Stimulated activated CD8-positive, alpha-beta memory T cell treated with anti-CD3 and anti-CD28 coated beads, Interleukin-4, amount 100 ng/mL, for 4 hours (primary cell): ENCODE results near the gene PLCD1.
A peak's percentile ranks its signal among the peaks of the same experiment; 100 is the strongest.
"Not testable (repeated sequence)": the region's sequence is repeated elsewhere in the genome, so short reads cannot be mapped to it uniquely, and the experiment has no call there.

Experiments
- DNase-seq, 2 donors: peaks; one replicate each; pipeline ENCODE4 v3.0.0-alpha.2; 2020; ENCODE audit warnings: low read depth in 2 of 2, low spot score in 1 of 2

PLCD1 gene

GRCh38 chr3:38038447-38038911, 9.0 kb upstream of the PLCD1 start:
- DNase-seq: no peak

- no peak for DNase-seq
Observed at GRCh38 chr3:38036906-38037305, 7.5 kb upstream of the PLCD1 start.

DNA sequence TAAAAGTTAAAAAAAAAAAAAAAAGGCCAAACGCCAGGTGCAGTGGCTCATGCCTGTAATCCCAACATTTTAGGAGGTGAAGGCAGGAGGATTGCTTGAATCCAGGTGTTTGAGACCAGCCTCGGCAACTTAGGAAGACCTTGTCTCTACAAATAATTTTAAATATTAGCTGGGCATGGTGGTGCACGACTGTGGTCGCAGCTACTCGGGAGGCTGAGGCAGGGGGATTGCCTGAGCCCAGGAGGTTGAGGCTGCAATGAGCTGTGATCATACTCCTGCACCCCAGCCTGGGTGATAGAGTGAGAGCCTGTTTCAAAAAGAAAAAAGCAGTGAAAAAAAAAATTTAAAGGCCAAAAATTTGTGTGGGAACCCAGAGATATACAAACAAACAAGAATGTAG, 6.8 kb upstream of the PLCD1 start:
- no peak for DNase-seq

DNA sequence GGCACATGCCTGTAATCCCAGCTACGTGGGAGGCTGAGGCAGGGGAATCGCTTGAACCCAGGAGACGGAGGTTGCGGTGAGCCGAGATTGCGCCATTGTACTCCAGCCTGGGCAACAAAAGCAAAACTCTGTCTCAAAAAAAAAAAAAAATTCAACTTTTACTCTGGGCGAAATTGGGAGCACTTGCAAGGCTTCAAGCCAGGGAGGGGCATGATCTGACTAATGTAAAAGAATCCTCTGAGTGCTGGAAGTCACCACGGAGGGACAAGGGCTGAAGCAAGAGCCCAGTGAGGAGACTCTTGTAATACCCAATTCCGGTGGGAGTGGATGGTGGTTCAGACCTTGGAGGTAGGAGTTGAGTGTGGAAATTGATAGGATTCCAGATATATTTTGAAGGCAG, 4.9 kb upstream of the PLCD1 start:
- not testable (repeated sequence) for DNase-seq

DNA sequence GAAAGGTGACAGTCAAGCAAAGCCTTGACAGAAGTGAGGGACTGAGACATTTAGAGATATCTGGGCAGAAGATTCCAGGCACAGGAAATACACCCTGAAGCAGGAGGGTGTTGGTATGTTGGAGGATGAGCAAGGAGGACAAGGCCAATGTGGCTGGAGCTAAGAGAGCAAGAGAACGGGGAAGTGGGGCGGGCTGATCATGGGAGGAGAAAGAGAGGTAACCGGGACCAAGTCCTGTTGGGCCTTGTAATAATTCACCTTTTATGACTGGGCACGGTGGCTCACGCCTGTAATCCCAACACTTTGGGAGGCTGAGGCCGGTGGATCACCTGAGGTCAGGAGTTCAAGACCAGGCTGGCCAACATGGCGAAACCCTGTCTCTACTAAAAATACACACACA, 4.1 kb upstream of the PLCD1 start:
- DNase-seq: not testable (repeated sequence)

GRCh38 chr3:38032328-38032865, 3.0 kb upstream of the PLCD1 start:
- no peak for DNase-seq

- peak in 1 of 2 donors; percentile 20 for DNase-seq
Observed at GRCh38 chr3:38031022-38031994, 1.9 kb upstream of the PLCD1 start.

GRCh38 chr3:38030126-38031021, 932 bp upstream of the PLCD1 start:
- DNase-seq: no peak

DNA sequence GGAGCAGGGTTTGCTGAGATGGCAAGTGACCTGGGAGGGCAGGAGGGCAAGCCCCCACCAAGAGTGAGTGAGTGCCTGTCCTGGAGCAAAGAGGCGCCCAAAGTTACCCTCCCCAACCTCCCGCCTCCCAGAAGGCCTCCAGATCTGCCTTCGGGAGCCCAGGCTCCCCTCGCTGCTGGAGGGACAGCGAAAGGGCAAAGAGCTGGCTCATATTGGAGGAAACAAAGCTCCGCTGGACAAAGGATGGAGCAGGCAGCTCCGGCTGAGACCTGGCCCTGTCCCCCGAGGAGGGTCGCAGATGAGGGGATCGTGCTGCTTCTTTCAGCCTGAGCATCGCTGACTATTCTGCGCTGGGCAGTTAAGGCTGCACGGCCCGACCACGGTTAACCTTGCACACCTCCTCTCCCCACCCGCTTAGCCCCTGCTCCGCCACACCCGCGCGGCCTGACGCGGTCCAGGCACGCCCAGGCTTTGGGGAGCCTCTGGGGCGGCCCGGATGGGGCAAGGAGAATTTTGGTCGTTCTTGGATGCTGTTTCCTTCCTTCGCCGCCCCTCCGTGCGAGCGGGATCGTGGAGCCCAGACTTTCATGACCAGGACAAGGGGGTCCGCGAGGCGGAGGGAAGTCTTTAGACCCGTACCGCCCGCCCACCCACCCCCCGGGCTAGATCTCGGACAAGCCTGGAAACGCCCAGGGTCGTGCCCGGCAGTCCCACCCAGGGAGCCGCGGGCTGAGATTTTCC, 651 bp downstream of the PLCD1 start:
- DNase-seq: no peak

GRCh38 chr3:38027466-38028465, 1.7 kb downstream of the PLCD1 start:
- DNase-seq: no peak

- DNase-seq: no peak
Observed at GRCh38 chr3:38026856-38027255, 2.6 kb downstream of the PLCD1 start.

- no peak for DNase-seq
Observed at GRCh38 chr3:38022896-38023709, 6.3 kb downstream of the PLCD1 start.

- no peak for DNase-seq
Observed at GRCh38 chr3:38022301-38022700, 7.1 kb downstream of the PLCD1 start.

- DNase-seq: no peak
Observed at GRCh38 chr3:38021196-38021595, 8.2 kb downstream of the PLCD1 start.

- DNase-seq: no peak
Observed at GRCh38 chr3:38020342-38020726, 9.1 kb downstream of the PLCD1 start.

GRCh38 chr3:38019658-38020341, 9.6 kb downstream of the PLCD1 start:
- DNase-seq: no peak

GRCh38 chr3:38018296-38019266, 10.9 kb downstream of the PLCD1 start:
- no peak for DNase-seq
